Stimulated activated CD4-positive, alpha-beta T cell treated with anti-CD3 and anti-CD28 coated beads, Interleukin-4, amount 100 ng/mL, for 24 hours (primary cell): ENCODE results near the gene CHST9.

Source experiments
- DNase-seq: peaks from one replicate; pipeline ENCODE4 v3.0.0-alpha.2; 2020

The CHST9 gene

GRCh38 chr18:26925313-26925712, 259.8 kb downstream of the CHST9 start:
- no peak for DNase-seq

GRCh38 chr18:26922313-26922712, 262.8 kb downstream of the CHST9 start:
- no peak for DNase-seq

- no peak for DNase-seq
These were observed 264.5 kb downstream of the CHST9 start for GRCh38 chr18:26920644-26921043.

GRCh38 chr18:26919627-26920026, 265.5 kb downstream of the CHST9 start:
- no peak for DNase-seq

- DNase-seq: no peak
These were observed 265.9 kb downstream of the CHST9 start for GRCh38 chr18:26919201-26919600.

GRCh38 chr18:26911840-26912239, 273.3 kb downstream of the CHST9 start:
- no peak for DNase-seq

- no peak for DNase-seq
These were observed 275.4 kb downstream of the CHST9 start for GRCh38 chr18:26909599-26910290.

- DNase-seq: no peak
These were observed 276.2 kb downstream of the CHST9 start for GRCh38 chr18:26908906-26909305.

- no peak for DNase-seq
These were observed 282.8 kb downstream of the CHST9 start for GRCh38 chr18:26902291-26902690.

GRCh38 chr18:26901020-26901419, 284.1 kb downstream of the CHST9 start:
- DNase-seq: no peak

GRCh38 chr18:26894426-26894825, 290.7 kb downstream of the CHST9 start:
- no peak for DNase-seq

GRCh38 chr18:26893996-26894395, 291.1 kb downstream of the CHST9 start:
- no peak for DNase-seq

- DNase-seq: no peak
These were observed 296.8 kb downstream of the CHST9 start for GRCh38 chr18:26888259-26888658.

GRCh38 chr18:26875040-26875654, 310.0 kb downstream of the CHST9 start:
- no peak for DNase-seq

- no peak for DNase-seq
These were observed 310.8 kb downstream of the CHST9 start for GRCh38 chr18:26874283-26874682.

GRCh38 chr18:26869640-26870039, 315.5 kb downstream of the CHST9 start:
- no peak for DNase-seq

GRCh38 chr18:26868968-26869586, 316.0 kb downstream of the CHST9 start:
- DNase-seq: no peak

- no peak for DNase-seq
These were observed 317.6 kb downstream of the CHST9 start for GRCh38 chr18:26867471-26867870.

- no peak for DNase-seq
These were observed 319.6 kb downstream of the CHST9 start, which contains the start of gene AQP4 for GRCh38 chr18:26865557-26865956. AQP4 (minus strand) TSS chr18:26865707; CDS start chr18:26865689, 18 bp downstream.

- no peak for DNase-seq
These were observed 320.4 kb downstream of the CHST9 start for GRCh38 chr18:26864658-26865057.

GRCh38 chr18:26863921-26864497, 321.1 kb downstream of the CHST9 start:
- DNase-seq: no peak

GRCh38 chr18:26863122-26863879, 321.8 kb downstream of the CHST9 start:
- no peak for DNase-seq

- DNase-seq: no peak
These were observed 323.0 kb downstream of the CHST9 start for GRCh38 chr18:26862084-26862483.
